HL-60 (cell line): ENCODE data around the gene GMDS.

Experiments used
- CTCF ChIP-seq: IDR thresholded peaks from one replicate; pipeline ENCODE4 v1.5.1; 2011; ENCODE audit warnings: low read length, control low read depth, inconsistent platforms; ENCODE audit not compliant: insufficient read depth
- GABPA ChIP-seq: IDR thresholded peaks from 2 replicates; pipeline ENCODE4 v1.6.1; 2012; ENCODE audit warnings: low read depth
- REST ChIP-seq: IDR thresholded peaks from 2 replicates; pipeline ENCODE4 v1.6.1; 2012; ENCODE audit warnings: low read depth; ENCODE audit not compliant: insufficient replicate concordance

- no peak for TF ChIP-seq GABPA
- TF ChIP-seq CTCF, result no peak
- TF ChIP-seq REST, result no peak
Measured at GRCh38 chr6:2135401-2135800, 110.0 kb downstream of the GMDS start.
